Nephron (organoid): ENCODE results near the gene HERC6.
"Not testable (repeated sequence)": the region's sequence is repeated elsewhere in the genome, so short reads cannot be mapped to it uniquely, and the experiment has no call there.

Experiments used
- H3K27ac Mint-ChIP-seq, 3 experiments: 2 replicates each; pipeline ENCODE4 v1.8.0; 2020; ENCODE audit warnings: mixed read lengths in 3 of 3, mild to moderate bottlenecking in 2 of 3, moderate library complexity in 1 of 3
- H3K27me3 Mint-ChIP-seq: 2 replicates; pipeline ENCODE4 v1.8.0; 2021; ENCODE audit warnings: low read depth, mild to moderate bottlenecking, moderate library complexity, mixed read lengths
- H3K36me3 Mint-ChIP-seq: 2 replicates; pipeline ENCODE4 v1.8.0; 2020; ENCODE audit warnings: low read depth, mixed read lengths
- H3K4me1 Mint-ChIP-seq: 2 replicates; pipeline ENCODE4 v1.8.0; 2020; ENCODE audit warnings: mixed read lengths
- H3K4me3 Mint-ChIP-seq, 3 experiments: 2 replicates each; pipeline ENCODE4 v1.8.0; 2020; ENCODE audit warnings: mild to moderate bottlenecking in 3 of 3, mixed read lengths in 3 of 3, moderate library complexity in 2 of 3
- H3K9me3 Mint-ChIP-seq: 2 replicates; pipeline ENCODE4 v1.8.0; 2020; ENCODE audit warnings: mixed read lengths
- TF ChIP-seq, protein P1 (sequence below), 3 experiments: fragments of 200-600 bp; sonication (generic); IDR thresholded peaks; one replicate each; pipeline ENCODE4 v1.5.0; 2021; ENCODE audit warnings: antibody characterized with exemption in 3 of 3; ENCODE audit not compliant: unreplicated experiment in 3 of 3

The HERC6 gene

GRCh38 chr4:88446124-88446523 lies 67.5 kb downstream of the HERC6 start:
- Mint-ChIP-seq H3K36me3 (peaks cover 5% of the 10 kb centered on the region), H3K4me1 (peaks cover 24% of the 10 kb centered on the region), H3K27me3 (peaks cover 5% of the 10 kb centered on the region), H3K4me3 (no peak overlapping the region), H3K9me3 (peaks cover 4% of the 10 kb centered on the region), H3K27ac (no peak overlapping the region)
- TF ChIP-seq, protein P1, sequence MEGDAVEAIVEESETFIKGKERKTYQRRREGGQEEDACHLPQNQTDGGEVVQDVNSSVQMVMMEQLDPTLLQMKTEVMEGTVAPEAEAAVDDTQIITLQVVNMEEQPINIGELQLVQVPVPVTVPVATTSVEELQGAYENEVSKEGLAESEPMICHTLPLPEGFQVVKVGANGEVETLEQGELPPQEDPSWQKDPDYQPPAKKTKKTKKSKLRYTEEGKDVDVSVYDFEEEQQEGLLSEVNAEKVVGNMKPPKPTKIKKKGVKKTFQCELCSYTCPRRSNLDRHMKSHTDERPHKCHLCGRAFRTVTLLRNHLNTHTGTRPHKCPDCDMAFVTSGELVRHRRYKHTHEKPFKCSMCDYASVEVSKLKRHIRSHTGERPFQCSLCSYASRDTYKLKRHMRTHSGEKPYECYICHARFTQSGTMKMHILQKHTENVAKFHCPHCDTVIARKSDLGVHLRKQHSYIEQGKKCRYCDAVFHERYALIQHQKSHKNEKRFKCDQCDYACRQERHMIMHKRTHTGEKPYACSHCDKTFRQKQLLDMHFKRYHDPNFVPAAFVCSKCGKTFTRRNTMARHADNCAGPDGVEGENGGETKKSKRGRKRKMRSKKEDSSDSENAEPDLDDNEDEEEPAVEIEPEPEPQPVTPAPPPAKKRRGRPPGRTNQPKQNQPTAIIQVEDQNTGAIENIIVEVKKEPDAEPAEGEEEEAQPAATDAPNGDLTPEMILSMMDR (IDR thresholded peaks at IDR 0.05; ENCODE audit: unreplicated experiment in 3 of 3) = no peak

GRCh38 chr4:88447371-88448095 lies 68.9 kb downstream of the HERC6 start:
- peaks cover 5% of the 10 kb centered on the region for H3K27me3 Mint-ChIP-seq
- H3K4me1 Mint-ChIP-seq = peaks cover 24% of the 10 kb centered on the region
- H3K4me3 Mint-ChIP-seq = no peak overlapping the region
- H3K27ac Mint-ChIP-seq = peak overlapping the region in 1 of 3 experiments; percentile 60
- no peaks in the 10 kb centered on the region for H3K9me3 Mint-ChIP-seq
- H3K36me3 Mint-ChIP-seq = peaks cover under 1% of the 10 kb centered on the region
- TF ChIP-seq, protein P1 (IDR thresholded peaks at IDR 0.05; ENCODE audit: unreplicated experiment in 3 of 3) = no peak

- not testable (repeated sequence) for H3K4me3 Mint-ChIP-seq, H3K27me3 Mint-ChIP-seq, H3K9me3 Mint-ChIP-seq, H3K36me3 Mint-ChIP-seq
- H3K27ac Mint-ChIP-seq = peak overlapping the region in 1 of 3 experiments; percentile 60
- H3K4me1 Mint-ChIP-seq = peaks cover 24% of the 10 kb centered on the region
Observed at GRCh38 chr4:88448211-88448765, 69.6 kb downstream of the HERC6 start.

DNA sequence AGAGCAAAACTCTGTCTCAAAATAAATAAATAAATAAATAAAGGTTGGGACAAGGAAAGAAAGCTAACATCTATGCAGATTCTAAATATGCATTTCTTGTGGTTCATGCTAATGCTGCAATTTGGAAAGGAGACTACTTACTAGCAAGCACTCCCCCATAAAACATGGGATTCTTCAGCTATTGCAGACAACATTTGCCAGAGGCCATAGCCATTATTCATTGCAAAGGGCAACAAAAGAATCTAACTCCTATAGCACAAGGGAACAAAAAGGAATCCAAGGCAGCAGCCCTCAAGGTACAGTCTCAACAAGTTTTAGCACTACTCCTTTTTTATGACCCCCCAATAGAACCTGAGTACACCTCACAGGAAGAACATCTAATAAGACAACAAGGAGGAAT lies 70.2 kb downstream of the HERC6 start:
- no peaks in the 10 kb centered on the region for H3K27me3 Mint-ChIP-seq
- TF ChIP-seq, protein P1 (IDR thresholded peaks at IDR 0.05; ENCODE audit: unreplicated experiment in 3 of 3) = no peak
- no peaks in the 10 kb centered on the region for H3K36me3 Mint-ChIP-seq
- H3K4me3 Mint-ChIP-seq = no peak overlapping the region
- H3K27ac Mint-ChIP-seq = peak overlapping the region in 2 of 3 experiments; percentile 94 to 96
- H3K9me3 Mint-ChIP-seq = no peaks in the 10 kb centered on the region
- H3K4me1 Mint-ChIP-seq = peaks cover 24% of the 10 kb centered on the region

GRCh38 chr4:88449290-88449689 lies 70.6 kb downstream of the HERC6 start:
- no peaks in the 10 kb centered on the region for H3K36me3 Mint-ChIP-seq
- peaks cover 24% of the 10 kb centered on the region for H3K4me1 Mint-ChIP-seq
- TF ChIP-seq, protein P1 (IDR thresholded peaks at IDR 0.05; ENCODE audit: unreplicated experiment in 3 of 3) = no peak

DNA sequence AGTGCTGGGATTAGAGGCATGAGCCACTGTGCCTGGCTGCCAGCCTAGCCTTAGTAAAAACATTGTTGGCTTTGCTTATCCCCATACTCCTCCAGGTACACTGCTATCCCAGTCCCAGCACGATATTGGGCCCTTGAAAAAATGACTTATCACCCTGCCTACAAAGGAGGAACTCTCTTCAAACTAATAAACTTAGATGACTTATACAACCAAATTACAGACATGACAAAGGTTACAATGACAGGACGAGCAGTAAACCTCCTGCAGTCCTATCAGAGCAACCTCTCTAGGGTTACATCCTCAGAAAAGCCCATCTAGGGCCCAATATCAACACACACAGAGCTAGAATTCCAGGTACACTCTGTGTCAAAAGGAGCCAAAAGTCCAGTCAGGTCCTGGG lies 72.6 kb downstream of the HERC6 start:
- H3K36me3 Mint-ChIP-seq = no peaks in the 10 kb centered on the region
- H3K9me3 Mint-ChIP-seq = no peaks in the 10 kb centered on the region
- TF ChIP-seq, protein P1 (IDR thresholded peaks at IDR 0.05; ENCODE audit: unreplicated experiment in 3 of 3) = no peak
- H3K27me3 Mint-ChIP-seq = peaks cover 8% of the 10 kb centered on the region
- H3K4me3 Mint-ChIP-seq = no peak overlapping the region
- no peak overlapping the region for H3K27ac Mint-ChIP-seq
- H3K4me1 Mint-ChIP-seq = peaks cover 17% of the 10 kb centered on the region

More at GRCh38 chr4:88449290-88449689, 70.6 kb downstream of the HERC6 start:
- Mint-ChIP-seq H3K9me3 (no peaks in the 10 kb centered on the region), H3K4me3 (no peak overlapping the region), H3K27ac (peak overlapping the region in 2 of 3 experiments; percentile 94 to 96), H3K27me3 (no peaks in the 10 kb centered on the region)
